ENCODE results near the gene ISCA2.
"Not testable (repeated sequence)": the region's sequence is repeated elsewhere in the genome, so short reads cannot be mapped to it uniquely, and the experiment has no call there.

Gene ISCA2, protein sequence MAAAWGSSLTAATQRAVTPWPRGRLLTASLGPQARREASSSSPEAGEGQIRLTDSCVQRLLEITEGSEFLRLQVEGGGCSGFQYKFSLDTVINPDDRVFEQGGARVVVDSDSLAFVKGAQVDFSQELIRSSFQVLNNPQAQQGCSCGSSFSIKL

DNA sequence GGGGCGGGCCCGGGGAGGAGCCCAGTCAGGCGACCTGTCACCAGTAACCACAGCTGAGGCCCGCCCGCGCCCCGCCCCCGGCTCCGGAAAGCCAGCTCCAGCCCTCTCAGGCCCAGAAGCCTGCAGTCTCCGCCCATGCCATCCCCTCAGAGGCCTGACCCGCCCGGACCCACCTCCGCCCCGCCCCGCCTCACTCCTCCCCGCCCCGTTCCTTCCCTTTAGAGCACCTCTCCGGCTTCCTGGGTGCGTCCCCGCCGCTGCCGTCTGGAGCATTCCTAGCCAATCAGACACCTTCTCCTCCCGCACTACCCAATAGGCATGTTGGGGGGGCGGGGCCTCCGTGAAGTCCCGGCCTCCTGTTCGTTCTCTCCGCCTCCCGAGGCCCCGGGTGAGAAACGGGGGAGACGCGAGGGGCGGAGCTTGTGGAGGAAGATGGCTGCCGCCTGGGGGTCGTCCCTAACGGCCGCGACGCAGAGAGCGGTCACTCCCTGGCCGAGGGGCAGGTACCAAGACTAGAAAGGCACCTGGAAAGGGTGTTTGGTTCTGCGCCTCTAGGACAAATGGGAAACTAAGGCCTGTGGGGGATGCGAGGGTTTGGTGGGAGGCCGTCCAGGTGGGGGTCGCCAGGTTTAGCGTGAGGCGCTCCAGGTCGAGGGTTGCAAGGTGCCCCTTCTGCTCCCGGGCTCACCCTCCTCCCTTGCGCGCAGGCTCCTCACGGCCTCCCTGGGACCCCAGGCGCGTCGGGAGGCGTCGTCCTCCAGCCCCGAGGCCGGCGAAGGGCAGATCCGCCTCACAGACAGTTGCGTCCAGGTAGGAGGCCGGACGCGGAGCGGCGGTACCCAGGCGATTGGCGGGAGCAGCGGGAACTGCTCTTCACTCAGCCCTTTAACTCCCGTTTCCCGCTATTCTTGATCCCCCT, at the start of gene ISCA2:
ISCA2 (plus strand) TSS at position 423 of the 919 bp plus-strand sequence; CDS start at position 433, 10 bp downstream.
- DNase-seq (ENCODE audit: low spot score), result peak; percentile 99

DNA sequence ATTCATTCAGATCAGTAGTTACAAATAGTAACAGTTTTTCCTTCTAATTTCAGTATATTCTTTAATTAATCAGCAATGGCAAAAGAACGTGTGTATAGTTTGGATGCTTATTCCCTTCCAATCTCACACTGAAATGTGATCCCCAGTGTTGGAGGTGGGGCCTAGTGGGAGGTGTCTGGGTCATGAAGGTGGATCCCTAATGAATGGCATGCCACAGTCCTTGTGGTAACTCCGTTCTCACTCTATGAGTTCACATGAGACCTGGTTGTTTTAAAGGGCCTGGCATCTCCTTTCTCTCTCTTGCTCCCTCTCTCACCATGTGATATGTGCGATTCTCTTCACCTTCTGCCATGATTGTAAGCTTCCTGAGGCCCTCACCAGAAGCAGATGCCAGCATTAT, 48.7 kb upstream of the ISCA2 start:
- no peak for DNase-seq (ENCODE audit: low spot score)

DNA sequence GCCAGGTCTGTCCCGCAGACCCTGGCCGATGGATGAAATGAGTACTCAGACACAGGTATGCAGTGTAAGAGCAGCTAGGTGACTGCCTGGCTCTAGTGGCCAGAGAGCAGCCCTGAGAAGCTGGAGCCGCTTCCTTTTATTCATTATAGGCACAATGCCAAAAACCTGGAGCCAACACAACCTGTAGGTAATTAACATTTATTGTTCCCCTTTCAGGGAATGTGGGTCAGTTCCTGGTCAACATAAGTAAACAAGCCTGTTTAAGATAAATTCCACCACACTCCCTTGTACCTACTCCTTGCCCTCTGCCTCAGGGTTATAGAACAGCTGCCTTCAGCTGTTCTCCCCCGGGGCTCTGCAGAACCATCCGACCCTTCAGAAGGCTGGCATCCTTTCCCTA, 39.2 kb upstream of the ISCA2 start:
- not testable (repeated sequence) for DNase-seq (ENCODE audit: low spot score)

DNA sequence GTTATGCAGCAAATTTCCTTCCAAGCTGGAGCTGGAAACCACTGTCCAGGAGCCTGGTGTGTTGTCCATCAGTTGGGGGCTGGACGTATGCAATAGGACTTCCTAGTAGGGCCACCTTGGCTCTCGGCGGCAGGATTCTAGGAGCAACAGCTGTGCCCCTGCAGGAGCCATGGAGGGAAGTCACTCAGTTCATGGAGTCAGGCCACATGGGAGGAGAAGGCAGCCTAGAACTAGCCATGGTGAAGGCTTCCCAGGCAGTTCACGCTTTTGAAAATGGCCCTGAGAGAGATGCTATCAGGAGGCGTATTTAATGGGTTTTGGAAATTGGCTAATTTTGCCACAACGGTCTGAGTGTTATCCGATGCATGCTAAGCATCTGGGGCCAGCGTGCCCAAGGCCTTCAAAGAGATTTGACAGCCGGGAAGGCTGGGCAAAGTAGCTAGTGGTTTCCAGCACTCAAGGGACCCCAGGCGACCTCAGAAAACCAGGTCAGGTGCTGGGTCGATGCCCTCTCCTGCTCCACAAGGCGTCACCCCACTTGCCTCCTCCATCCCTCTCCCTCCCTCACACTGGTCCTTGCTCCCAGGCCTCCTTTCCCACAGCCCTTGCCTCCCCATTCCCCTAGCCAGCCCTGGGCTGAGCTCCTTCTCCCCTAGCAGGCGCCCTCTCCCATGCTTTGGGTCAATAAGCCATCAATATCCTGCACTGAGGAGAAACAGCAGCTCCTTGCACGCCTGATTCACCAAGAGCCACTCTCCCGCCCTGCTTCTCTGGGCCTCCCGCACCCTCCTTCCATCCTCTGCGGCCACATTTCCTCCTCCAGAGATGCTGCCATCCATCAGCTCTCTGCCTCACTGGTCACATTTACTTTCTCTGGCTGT, 36.6 kb upstream of the ISCA2 start:
- no peak for DNase-seq (ENCODE audit: low spot score)

DNA sequence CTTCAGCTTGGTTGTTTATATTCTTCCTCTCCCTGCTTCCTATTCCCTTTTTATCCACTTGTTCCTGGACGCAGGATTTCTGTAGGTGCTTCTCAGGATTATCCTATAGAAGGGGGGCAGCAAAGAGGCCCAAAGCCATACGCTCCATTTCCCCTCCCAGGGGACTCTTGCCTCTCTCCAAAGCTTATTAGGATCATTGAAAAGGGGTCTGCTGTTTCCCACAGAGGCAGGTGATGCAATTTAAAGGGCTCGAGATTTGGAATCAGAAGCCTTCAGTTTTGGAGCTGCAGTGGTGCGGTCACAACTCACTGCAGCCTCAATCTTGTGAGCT, 36.0 kb upstream of the ISCA2 start:
- DNase-seq (ENCODE audit: low spot score), result no peak

DNA sequence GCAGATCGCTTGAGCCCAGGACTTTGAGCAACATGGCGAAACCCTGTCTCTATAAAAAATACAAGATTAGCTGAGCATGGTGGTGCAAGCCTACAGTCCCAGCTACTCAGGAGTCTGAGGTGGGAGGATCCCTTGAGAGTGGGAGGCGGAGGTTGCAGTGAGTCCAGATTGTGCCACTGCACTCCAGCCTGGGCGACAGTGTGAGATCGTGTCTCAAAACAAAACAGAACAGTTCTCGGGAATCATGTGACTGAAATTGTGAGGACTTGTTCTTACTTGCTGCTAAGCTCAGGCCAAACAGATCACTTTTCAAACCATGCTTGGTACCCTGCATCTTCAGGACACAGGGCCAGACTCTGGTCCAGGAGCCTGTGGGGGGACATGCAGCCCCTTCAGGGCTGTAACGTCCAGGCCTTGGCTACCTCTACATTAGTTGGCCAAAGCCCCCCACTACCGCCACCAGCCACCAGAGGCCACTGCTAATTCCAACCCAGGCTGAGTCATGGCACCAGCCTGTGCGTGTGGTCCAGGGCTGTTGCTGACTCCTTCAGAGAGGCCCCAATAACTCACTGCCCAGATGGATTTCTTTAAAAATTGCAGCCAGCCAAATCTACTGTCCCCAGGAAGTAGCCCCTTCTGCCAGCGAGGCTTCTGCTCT, 34.1 kb upstream of the ISCA2 start:
- no peak for DNase-seq (ENCODE audit: low spot score)

DNA sequence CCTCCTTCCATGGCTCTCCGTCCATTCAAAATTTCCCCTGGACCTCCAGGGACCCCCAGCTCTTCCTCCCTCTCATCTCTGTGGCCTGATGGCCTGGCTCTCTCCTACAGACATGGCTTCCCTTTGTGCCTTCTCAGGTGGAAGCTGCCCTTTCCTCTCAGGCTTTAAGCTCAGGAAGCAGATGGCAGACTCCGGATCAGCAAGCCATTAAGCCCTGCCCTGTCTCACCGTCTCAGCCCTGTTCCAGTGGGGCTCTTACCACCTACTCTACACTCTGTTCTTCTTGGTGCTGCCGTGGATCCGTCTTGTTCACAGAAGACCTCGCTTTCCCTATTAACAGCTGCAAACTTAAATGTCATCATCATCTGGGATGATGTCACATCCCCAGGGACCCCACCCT, 33.6 kb upstream of the ISCA2 start:
- DNase-seq (ENCODE audit: low spot score), result no peak

DNA sequence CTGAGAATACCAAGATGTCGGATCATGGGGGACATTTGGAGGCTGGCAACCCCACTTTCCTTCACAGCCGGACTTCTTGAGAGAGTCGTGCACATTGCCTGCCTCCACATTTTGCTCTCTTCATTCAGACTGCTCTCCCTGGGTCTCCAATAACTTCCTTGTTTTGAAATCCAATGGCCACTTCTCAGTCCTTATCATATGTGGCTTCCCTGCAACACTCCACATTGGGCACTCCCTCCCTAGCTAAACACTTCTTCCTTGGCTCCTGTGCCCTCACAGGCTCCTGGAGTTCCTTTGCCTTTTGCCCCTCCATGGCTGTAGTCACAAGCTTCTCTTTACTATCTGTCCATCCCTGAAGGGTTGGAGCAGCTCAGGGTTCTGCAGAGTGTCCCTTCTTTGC, 30.6 kb upstream of the ISCA2 start:
- DNase-seq (ENCODE audit: low spot score), result no peak

DNA sequence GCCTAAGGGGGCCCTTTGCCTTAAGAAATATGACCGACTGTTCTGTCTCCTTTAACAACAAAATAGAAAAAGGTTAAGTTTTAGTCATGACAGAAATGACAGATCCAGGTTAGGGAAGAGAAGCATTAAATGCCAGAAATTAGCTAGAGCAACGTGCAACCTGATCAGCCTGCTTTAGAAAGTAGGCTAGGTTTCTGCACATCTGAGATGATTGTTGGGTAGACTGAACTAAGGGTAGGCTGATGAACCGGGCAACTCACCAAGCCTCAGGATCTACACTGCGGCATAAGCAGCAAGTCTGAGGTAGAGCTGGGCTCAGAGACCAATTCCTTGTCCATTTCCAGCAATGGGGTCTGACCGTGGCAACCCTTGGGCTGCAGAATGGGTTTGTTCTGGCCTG, 29.9 kb upstream of the ISCA2 start:
- no peak for DNase-seq (ENCODE audit: low spot score)

DNA sequence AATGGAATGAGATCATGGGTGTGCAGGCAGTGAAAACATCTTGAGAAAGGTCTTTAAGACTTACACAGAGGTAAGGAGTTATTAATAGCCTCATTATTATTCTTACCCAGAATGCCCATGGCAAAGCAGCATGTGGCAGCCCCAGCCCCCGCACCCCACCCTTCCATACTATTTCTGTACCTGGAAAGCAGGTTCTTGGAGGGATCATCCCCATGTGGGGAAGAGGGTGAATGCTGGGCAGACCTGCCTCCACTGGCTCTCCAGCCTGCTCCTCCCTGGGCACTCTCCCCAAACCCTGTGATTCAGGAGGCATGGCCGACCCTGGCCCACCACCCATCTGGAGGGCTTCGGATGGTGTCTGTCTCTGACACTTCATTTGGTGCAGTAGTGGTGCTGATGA, 28.8 kb upstream of the ISCA2 start:
- DNase-seq (ENCODE audit: low spot score), result no peak

DNA sequence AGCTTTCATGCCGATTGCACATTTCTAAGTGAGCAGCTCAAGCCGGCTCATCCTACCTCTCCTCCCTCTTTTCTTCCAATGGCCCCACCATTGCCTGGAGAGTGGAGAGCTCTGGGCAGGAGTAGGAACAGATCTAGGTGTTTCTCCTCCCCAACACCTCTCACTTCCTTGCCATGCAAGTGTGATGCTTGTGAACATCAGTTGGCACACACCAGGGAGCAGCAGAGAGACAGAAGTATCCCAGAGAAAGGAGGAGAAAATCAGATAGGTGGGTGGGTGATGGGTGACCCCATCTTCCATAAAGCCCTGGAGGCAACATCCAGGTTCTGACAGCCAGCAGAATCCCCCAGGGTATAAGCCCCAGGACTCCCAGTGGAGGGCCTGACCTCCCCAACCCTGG, 28.2 kb upstream of the ISCA2 start:
- no peak for DNase-seq (ENCODE audit: low spot score)

DNA sequence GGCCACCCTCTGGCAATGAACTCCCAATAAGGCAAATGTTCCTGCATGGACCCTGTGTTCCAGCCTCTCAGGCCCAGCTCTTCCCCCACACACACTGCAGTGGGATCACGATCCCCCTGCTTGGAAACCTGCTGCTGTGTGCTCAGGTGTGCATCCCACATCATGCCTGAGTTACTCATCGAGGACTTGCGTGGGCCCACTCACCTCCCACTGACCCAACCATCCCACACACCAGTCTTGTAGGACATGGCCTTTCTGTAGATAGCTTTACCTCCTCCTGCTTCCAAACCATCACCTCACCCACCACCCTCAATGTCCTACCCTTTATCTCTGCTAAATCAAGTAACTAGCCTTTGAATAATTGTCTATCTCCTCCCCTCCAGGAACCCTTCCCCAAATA, 25.1 kb upstream of the ISCA2 start:
- no peak for DNase-seq (ENCODE audit: low spot score)

DNA sequence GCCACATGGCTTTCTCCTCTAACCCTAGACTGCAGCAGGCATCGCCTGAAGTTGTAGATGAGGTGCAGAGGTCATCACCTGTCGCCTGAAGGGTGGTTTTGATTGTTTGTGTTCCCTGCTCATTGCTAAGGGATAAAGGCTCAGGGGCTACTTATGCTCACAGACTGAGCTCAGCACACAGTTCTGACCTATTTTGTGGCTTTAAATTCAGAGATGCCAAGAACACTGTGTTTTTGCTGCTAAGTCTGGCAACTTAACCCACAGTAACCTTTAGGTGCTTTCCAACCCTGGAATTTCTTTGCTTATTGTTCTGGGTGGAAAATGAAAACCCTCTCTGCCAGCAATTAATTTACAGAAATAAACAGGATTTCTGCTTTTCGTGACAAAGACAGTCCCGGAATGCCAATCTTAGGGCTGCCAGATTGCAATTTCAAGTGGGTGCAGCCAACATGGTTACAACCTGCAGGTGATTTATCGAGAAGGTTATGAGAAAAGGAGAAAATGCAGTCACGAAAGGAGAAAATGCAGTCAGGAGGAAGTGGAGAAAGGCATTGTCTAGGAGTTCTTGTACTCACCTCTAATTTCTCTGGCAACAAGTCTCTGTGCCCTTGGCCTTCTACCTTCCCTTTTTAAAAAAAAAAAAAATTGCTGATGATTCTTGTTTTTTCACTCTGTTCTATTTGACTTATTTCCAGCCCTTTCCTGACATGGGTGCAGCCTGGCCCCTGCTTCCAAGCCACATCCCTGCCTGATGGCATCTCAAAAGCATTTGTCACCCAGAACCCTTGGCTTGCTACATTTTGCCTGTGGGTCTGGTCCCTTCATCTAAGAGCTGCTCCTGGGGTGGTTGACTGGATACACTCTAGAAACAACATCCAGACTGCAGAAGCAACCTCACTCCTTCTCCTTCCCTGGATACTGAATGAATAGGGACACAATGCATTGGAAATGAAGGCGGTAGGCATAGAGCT, 23.7 kb upstream of the ISCA2 start:
- no peak for DNase-seq (ENCODE audit: low spot score)

DNA sequence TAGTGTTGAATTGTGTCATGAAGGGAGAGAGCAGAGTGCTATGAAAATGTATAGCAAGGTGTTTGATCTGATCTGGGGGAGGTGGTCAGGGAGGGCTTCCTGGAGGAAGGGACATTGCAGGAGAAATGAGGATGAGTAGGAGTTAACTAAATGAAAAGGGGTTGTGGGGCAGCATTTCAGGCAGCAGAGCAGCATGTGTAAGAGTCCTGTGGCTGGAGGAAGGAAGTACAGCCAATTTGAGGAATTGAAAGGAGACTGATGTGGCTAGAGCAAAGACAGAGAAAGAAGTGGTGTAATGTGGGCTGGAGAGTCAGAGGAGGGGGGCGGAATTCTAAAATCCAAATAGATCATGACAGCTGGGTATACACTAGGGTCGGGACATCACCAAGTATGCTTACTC, 21.0 kb upstream of the ISCA2 start:
- DNase-seq (ENCODE audit: low spot score), result no peak

DNA sequence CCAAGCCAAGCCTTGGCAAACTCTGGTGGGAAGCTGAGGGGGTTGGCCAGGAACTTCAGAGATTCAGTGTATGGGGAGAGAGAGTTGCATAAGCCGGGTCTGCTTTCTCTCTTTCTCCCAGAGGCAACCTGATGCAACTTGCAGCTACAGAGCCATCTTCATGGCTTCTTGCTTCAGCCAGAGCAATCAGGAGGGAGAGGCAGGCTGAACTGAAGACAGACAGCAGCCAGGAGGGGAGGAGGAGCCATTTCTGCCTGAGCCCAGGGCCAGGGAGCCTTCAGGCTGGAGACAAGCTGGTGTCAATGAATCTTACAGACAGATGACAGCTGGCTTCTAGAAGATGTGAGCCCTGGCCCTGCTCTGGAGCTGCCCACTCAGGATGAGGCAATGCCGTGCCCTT, 19.2 kb upstream of the ISCA2 start:
- DNase-seq (ENCODE audit: low spot score), result no peak

DNA sequence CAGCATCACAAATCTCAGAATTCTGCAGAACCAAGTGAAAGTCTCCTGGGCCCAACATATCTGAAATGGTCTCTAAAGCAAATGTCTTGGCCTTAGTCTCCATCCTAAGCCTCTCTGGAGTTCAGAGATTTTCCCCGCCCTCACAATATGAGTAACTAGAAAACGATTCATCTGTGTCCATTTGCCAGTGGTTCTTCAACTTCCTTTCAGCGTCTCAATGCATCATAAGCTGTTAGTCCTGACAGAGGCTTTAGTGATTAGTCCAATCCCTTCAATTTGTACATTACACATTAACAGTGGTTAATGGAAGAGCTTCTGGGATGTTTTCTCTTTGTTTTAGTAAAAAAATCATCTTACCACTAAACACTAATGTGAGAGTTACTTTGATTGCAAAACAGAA, 17.9 kb upstream of the ISCA2 start:
- no peak for DNase-seq (ENCODE audit: low spot score)

DNA sequence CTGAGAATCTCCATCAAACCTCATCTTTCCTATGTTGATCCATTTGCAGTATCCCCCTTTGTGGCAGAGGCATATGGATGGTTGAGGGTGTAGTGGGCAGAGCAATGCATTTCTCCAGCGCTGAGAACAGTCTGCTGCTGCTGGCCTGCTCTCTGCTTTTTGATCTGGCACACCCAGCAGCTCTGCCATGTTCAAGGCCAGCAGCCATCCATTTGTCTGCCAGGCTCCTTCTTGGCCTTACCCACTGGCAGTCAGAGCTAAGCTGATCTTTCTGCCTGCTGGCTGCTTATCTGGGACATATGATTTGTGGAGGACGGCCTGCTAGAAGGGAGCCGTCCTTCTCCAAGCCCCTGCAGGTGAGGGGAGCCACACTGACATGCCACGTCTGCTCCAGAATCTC, 17.5 kb upstream of the ISCA2 start:
- DNase-seq (ENCODE audit: low spot score), result no peak

DNA sequence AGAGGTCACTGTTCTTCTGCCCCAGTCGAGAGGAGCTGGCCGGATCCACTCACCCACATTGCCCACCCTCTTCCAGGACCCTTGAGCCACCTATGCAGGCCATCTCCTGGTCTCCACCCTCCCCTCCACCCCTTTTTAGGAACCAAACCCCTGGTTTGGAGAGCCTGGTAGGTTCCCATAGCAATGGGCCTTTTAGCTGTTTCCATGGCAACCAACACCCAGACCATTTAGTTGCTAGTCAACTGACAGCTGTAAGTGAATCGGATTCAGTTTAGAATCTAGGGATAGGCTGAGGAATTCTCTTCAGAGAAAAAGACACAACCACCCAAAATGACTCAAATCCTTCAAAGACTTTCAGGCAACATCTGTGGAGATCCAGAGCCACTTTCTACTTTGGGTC, 17.0 kb upstream of the ISCA2 start:
- no peak for DNase-seq (ENCODE audit: low spot score)

DNA sequence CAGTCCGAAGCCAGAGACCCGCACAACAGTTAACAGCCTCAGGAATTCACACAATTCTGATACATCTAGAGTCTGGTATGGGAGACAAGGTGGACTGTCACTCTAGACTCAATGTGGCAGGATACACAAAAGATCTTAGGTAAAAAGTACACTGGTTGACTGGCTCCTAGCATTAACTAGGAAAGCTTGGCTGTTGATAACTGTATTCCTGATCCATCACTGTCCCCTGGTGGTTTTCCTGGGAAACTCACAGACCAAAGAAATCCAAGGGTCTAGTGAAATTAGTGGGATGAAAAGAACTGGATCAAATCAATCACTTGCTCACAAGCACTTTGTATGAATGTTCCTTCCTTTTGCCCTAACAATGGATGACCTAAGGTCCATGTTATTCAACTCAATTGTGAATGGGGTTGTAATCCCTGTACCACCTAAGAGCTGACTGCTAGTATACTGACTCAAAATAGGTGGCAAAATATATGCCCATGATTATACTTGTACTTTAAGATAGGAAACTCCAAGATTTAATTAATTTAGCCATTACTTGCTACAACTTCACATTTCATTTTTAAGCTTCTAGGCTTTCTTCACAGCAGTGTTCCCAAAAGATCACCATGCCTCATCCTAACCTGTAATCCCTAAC, 14.4 kb upstream of the ISCA2 start:
- DNase-seq (ENCODE audit: low spot score), result no peak

DNA sequence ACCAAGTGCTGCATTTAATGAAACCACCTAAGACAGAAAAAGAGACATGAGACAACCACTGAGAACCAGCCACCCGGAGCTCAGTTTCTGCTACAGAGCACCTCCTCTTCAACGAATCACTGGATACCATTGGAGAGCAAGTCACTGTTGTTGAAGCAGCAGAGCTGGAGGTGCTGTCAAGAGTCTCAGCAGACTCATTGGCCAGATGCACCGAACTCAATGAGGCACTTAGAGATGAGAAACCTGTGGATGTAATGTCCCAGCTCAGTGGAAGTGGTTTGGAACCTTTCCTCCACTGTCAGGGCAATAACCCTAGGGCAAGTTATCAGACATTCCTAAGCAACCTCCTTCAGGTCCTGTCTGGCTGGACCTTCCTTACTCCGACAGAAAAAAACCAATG, 13.5 kb upstream of the ISCA2 start:
- no peak for DNase-seq (ENCODE audit: low spot score)

DNA sequence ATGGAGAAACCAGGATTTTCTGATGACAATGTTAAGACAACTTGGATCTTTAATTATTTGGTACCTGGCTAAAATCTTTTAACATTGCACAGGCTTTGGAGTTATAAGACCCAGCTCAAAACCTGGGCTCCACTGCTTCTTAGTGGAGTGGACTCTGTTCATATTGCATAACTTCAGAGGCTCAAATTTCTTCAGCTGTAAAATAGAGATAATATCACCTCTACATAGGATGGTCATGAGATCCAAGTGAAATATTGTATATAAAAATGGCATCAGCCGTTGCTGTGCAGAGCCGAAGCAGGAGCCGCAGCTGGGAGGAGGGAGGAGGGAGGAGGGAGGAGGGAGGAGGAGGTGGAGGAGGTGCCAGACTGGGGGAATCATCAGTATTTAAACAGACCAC, 11.0 kb upstream of the ISCA2 start:
- DNase-seq (ENCODE audit: low spot score), result no peak

All from left forelimb (tissue), 1 donor.